HG02610 (cell line): Measurements from ENCODE around the gene HAUS8.
"Not testable (repeated sequence)": the region's sequence is repeated elsewhere in the genome, so short reads cannot be mapped to it uniquely, and the experiment has no call there.

Experiments used
- ATAC-seq: cut with Tn5 transposase; IDR thresholded peaks from one replicate; pipeline ENCODE4 v1.9.1; 2021; ENCODE audit warnings: mild to moderate bottlenecking, moderate library complexity; ENCODE audit not compliant: unreplicated experiment

Gene HAUS8

GRCh38 chr19:17037184-17037583, 38.1 kb downstream of the HAUS8 start:
- no peak for ATAC-seq

- ATAC-seq = no peak
Measured at GRCh38 chr19:17036640-17037039, 38.6 kb downstream of the HAUS8 start.

GRCh38 chr19:17035842-17036424, 39.3 kb downstream of the HAUS8 start:
- ATAC-seq = no peak

- no peak for ATAC-seq
Measured at GRCh38 chr19:17031741-17032140, 43.5 kb downstream of the HAUS8 start.

GRCh38 chr19:17027535-17027975, 47.7 kb downstream of the HAUS8 start:
- ATAC-seq = no peak

- ATAC-seq = no peak
Measured at GRCh38 chr19:17026706-17027534, 48.3 kb downstream of the HAUS8 start, which contains the start of gene CPAMD8. TSS of gene CPAMD8 (minus strand) at chr19:17026810. CDS start at chr19:17026642, 168 bp downstream.

- ATAC-seq = no peak
Measured at GRCh38 chr19:17025991-17026658, 49.1 kb downstream of the HAUS8 start.

- ATAC-seq = no peak
Measured at GRCh38 chr19:17025361-17025760, 49.9 kb downstream of the HAUS8 start.

GRCh38 chr19:17024941-17025340, 50.3 kb downstream of the HAUS8 start:
- ATAC-seq = not testable (repeated sequence)

GRCh38 chr19:17023805-17024204, 51.4 kb downstream of the HAUS8 start:
- no peak for ATAC-seq

GRCh38 chr19:17022738-17023137, 52.5 kb downstream of the HAUS8 start:
- ATAC-seq = no peak

GRCh38 chr19:17021793-17022590, 53.3 kb downstream of the HAUS8 start:
- no peak for ATAC-seq

- ATAC-seq = no peak
Measured at GRCh38 chr19:17021328-17021727, 53.9 kb downstream of the HAUS8 start.

- ATAC-seq = no peak
Measured at GRCh38 chr19:17020823-17021222, 54.4 kb downstream of the HAUS8 start.

GRCh38 chr19:17020385-17020784, 54.9 kb downstream of the HAUS8 start:
- ATAC-seq = no peak

- not testable (repeated sequence) for ATAC-seq
Measured at GRCh38 chr19:17014212-17014861, 60.9 kb downstream of the HAUS8 start.

- ATAC-seq = no peak
Measured at GRCh38 chr19:17011485-17011884, 63.8 kb downstream of the HAUS8 start.

- no peak for ATAC-seq
Measured at GRCh38 chr19:17006579-17006978, 68.7 kb downstream of the HAUS8 start.

- no peak for ATAC-seq
Measured at GRCh38 chr19:17005000-17005399, 70.3 kb downstream of the HAUS8 start.

- ATAC-seq = no peak
Measured at GRCh38 chr19:17004386-17004785, 70.9 kb downstream of the HAUS8 start.
